HG03139 (cell line): ENCODE results near the gene HMX1.

ENCODE experiments used
- ATAC-seq: cut with Tn5 transposase; IDR thresholded peaks from one replicate; pipeline ENCODE4 v1.9.1; 2021; ENCODE audit not compliant: unreplicated experiment

HMX1 gene

GRCh38 chr4:8857766-8858700, 13.6 kb downstream of the HMX1 start:
- no peak for ATAC-seq

- no peak for ATAC-seq
These were observed 14.6 kb downstream of the HMX1 start for GRCh38 chr4:8856835-8857621.

- no peak for ATAC-seq
These were observed 15.8 kb downstream of the HMX1 start for GRCh38 chr4:8855818-8856245.

GRCh38 chr4:8854931-8855330, 16.7 kb downstream of the HMX1 start:
- ATAC-seq: no peak

DNA sequence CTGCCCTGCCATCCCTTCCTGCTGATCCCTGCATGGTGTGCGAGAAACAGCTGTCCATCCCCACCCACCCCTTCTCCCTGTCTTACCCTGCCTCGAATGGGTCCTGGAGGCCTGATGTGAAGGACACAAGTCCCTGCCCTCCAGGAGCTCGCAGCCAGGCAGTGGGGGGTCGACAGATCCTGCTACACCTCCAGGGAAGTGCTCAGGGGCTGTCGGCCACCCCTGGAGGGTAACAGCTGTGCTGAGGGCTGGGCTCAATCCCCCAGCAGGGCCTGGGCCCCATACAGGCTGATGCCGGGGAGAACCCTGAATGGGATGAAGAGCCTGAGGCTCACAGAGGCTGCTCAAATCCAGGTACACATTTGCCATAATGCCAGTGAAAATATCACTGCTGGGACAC, 17.6 kb downstream of the HMX1 start:
- ATAC-seq: no peak

DNA sequence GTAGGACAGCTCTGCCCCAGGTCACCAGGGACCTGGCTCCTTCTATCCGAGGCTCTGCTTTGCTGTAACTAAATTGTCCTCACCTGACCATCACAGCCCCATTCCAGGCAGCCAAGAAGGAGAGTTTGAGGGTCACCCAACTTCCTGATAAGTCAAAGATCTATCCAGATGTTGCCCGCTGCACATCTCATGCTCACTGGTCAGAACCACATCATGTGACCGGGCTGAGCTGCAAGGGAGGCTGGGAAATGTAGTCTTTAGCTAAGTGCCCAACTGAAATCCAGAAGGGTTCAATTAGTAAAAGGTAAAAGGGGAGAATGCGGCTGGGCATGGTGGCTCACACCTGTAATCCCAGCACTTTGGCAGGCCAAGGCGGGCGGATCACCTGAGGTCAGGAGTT, 18.4 kb downstream of the HMX1 start:
- ATAC-seq: no peak

GRCh38 chr4:8852118-8852704, 19.4 kb downstream of the HMX1 start:
- no peak for ATAC-seq

GRCh38 chr4:8851321-8852117, 20.1 kb downstream of the HMX1 start:
- ATAC-seq: no peak

GRCh38 chr4:8850830-8851188, 20.8 kb downstream of the HMX1 start:
- ATAC-seq: no peak

- ATAC-seq: no peak
These were observed 21.4 kb downstream of the HMX1 start for GRCh38 chr4:8850074-8850829.

GRCh38 chr4:8849266-8850073, 22.2 kb downstream of the HMX1 start:
- ATAC-seq: no peak

DNA sequence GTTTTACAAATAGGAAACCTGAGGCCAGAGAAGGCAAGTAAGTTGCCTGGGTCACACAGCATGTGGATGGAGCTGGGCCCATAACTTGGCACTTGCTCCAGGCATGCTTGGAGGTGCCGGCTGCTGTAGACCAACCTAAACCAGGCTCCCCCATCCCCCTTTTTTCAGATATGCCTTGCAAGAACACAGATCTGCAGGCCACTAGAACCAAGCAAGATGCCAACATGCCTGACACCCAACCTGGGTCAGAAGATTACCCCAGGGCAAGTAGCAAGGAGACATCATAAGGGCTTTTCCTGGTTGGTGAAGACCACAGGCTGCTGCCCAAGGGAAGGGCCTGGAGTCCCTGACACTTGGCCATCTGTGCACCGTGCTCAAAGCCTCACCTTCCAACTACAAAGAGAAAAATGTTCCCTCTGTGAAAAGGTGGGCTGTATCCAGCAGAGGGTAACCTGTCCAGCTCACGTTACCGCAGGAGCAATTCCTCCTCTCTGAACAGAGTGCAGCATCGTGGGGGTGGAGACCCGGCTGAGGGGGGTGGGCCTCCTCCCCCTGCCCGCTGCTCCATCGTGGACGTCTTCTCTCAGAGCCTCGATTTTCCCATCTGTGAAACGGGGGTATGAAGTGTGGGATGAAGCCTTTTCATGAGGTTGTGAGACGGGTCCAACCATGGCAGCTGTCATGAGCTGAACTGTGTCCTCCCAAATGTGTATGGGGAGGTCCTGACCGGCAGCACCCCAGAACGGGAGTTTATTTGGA, 23.0 kb downstream of the HMX1 start:
- ATAC-seq: no peak

DNA sequence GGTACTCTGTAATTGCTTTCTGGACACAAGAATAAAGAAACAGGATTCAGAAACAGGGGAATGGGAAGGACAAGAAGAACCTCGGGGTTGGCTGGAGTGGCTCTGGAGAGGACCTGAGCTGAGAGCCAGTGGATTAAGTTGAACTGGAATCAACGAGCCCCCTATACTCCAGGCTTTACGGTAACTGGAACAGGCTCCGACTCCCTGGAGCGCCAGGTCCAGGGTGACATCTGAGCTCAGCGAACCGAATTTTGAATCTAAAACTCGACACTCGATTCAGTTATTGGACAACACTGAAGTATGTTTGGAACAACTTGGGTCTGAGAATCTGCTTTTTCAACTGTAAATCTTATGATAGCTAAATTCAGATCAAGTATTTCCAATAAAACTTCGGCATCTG, 23.9 kb downstream of the HMX1 start:
- ATAC-seq: no peak

DNA sequence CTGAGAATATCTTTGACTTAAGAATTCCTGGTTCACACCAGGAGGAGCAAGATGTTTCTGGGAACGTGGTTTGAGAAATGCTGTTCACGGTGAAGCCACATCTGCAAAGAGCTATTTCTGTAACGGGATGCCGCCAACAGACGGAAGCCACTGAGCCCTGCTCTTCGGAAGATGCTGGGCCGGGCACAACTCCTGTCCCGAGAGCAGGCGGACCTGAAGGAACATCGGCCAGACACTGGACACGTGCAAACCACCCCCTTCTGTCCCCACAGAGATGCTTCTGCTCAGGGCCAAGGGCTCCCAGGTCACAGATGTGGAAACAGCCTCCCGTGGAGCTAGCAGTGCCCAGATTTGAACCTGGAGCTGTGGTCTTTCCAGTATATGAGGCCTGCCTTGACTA, 24.3 kb downstream of the HMX1 start:
- ATAC-seq: no peak

GRCh38 chr4:8846826-8847225, 24.8 kb downstream of the HMX1 start:
- no peak for ATAC-seq

GRCh38 chr4:8846046-8846720, 25.5 kb downstream of the HMX1 start:
- ATAC-seq: no peak

DNA sequence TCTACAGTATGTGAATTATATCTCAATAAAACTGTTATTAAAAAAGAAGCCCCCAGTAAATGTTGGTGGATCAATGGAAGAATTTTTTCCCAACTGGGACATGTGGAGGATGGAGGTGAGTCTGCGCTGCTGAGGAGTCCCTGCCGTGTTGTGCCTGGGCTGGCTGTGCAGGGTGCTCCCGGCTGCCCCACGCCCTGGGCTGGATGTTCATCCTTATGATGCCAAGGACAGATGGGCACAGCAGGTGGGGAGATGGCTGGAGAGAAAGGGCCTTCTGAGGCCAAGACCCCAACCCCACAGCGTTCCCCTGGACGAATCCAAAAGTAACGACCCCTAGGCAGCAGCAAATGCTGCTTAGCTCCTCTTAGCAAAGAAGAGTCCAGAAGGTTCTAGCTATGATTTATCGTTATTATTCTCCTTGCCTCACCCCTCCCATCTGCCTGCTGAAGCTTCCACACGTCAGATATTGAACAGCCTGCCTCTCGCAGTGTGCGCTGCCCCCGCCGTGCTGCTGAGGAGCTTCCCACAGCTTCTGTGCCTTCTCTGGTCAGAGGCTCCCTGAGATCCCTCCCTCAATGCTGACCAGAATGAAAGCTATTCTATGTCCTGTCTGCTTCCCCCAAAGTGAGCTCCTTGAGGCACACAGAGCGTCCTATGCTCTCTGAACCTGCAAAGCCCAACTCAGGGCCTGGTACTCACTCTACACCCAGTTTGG, 26.5 kb downstream of the HMX1 start:
- ATAC-seq: no peak

- ATAC-seq: no peak
These were observed 28.0 kb downstream of the HMX1 start for GRCh38 chr4:8843597-8843996.
